Measurements from ENCODE around the gene DES. TPM values are rescaled to one million over a fixed set of nuclear protein-coding genes. Genes with fewer than 3 reads are reported as not detected.

DES gene
- not detected for total RNA-seq

DNA sequence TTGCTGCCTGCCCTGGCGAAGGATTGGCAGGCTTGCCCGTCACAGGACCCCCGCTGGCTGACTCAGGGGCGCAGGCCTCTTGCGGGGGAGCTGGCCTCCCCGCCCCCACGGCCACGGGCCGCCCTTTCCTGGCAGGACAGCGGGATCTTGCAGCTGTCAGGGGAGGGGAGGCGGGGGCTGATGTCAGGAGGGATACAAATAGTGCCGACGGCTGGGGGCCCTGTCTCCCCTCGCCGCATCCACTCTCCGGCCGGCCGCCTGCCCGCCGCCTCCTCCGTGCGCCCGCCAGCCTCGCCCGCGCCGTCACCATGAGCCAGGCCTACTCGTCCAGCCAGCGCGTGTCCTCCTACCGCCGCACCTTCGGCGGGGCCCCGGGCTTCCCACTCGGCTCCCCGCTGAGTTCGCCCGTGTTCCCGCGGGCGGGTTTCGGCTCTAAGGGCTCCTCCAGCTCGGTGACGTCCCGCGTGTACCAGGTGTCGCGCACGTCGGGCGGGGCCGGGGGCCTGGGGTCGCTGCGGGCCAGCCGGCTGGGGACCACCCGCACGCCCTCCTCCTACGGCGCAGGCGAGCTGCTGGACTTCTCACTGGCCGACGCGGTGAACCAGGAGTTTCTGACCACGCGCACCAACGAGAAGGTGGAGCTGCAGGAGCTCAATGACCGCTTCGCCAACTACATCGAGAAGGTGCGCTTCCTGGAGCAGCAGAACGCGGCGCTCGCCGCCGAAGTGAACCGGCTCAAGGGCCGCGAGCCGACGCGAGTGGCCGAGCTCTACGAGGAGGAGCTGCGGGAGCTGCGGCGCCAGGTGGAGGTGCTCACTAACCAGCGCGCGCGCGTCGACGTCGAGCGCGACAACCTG is at the start of gene DES:
DES (plus strand) TSS at position 223 of the 857 bp plus-strand sequence; CDS start at position 309, 86 bp downstream.
- ChIA-PET CTCF (interaction anchor here (0.8 to 2.4 kb wide), 2 partner anchors 15 to 20 kb away, joined by 3 to 9 read pairs; no protein-coding TSS in a partner anchor), POLR2A (interaction anchor here (0.6 kb wide), 1 partner anchor 1164 kb away, joined by 3 read pairs; no protein-coding TSS in a partner anchor)
- no peaks in the 10 kb centered on the region for H3K9me3 Mint-ChIP-seq (ENCODE audit: low read depth)
- no peak within 1 kb of the TSS for H3K4me3 Mint-ChIP-seq
- no peaks in the 10 kb centered on the region for H3K36me3 Mint-ChIP-seq (ENCODE audit: low read depth)
- H3K4me1 Mint-ChIP-seq, result no peaks in the 10 kb centered on the region
- DNase-seq (no peak), ATAC-seq (no peak)
- no peak within 1 kb of the TSS for H3K27ac Mint-ChIP-seq
- peaks cover 20% of the 10 kb centered on the region for H3K27me3 Mint-ChIP-seq
- intact Hi-C loops (cut with DNase I, micrococcal nuclease), result no loop called here

DNA sequence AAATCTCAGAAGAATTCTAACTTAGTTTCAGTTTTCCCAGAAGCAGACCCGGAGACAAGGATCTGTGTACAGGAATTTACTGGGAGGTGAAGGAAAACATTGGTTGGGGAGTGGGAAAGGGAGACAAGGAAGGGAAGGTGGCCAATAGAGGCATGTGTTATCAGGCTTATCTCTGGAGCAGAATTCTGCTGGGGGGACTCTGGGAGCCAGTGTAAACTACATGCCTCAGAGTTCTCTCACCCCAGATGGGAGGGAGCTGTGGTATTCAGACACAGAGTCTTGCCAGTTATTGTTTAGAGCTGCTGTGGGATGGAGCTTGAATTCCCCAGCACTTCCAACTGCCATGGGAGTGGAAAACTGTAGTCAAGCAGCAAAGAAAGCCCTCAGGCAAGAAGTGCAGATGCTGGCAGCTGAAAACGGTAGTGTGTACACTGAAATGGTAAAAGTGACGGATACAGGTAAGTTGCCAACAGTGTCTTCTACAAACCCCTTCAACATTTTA is 49.4 kb upstream of the DES start:
- H3K36me3 Mint-ChIP-seq (ENCODE audit: low read depth), result peaks cover 5% of the 10 kb centered on the region
- no peak overlapping the region for H3K4me3 Mint-ChIP-seq
- H3K4me1 Mint-ChIP-seq, result no peaks in the 10 kb centered on the region
- ATAC-seq (no peak), DNase-seq (no peak)
- H3K27me3 Mint-ChIP-seq, result no peaks in the 10 kb centered on the region
- POLR2A ChIA-PET, result no interaction called here
- H3K9me3 Mint-ChIP-seq (ENCODE audit: low read depth), result no peaks in the 10 kb centered on the region
- no peak overlapping the region for H3K27ac Mint-ChIP-seq
- intact Hi-C loops (cut with DNase I, micrococcal nuclease), result no loop called here
- CTCF ChIA-PET, result interaction anchor here (1.0 to 1.8 kb wide), 2 partner anchors 21 to 138 kb away, joined by 3 to 5 read pairs; no protein-coding TSS in a partner anchor

DNA sequence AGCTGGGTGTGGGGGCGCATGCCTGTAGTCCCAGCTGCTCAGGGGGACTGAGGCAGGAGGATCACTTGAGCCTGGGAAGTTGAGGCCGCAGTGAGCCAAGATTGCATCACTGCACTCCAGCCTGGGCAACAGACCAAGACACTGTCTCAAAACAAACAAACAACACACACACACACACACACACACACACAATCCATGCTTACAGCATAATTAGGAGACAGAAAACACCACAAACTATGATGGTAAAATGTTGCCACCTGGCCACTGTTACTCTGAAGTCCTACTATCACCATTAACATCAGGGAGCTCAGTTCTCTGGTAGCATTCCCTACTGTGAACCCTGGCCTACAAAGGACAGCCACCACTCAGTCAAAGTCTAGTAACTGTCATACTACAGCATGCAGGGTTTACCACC is 48.7 kb upstream of the DES start:
- POLR2A ChIA-PET, result interaction anchor here (0.6 kb wide), 1 partner anchor 17 kb away, joined by 5 read pairs; no protein-coding TSS in a partner anchor
- Mint-ChIP-seq H3K4me1 (no peaks in the 10 kb centered on the region), H3K27ac (no peak overlapping the region), H3K27me3 (no peaks in the 10 kb centered on the region), H3K4me3 (no peak overlapping the region), H3K9me3 (ENCODE audit: low read depth) (no peaks in the 10 kb centered on the region), H3K36me3 (ENCODE audit: low read depth) (peaks cover 12% of the 10 kb centered on the region)
- DNase-seq (no peak), ATAC-seq (no peak)
- CTCF ChIA-PET, result interaction anchor here (0.6 to 1.0 kb wide), 2 partner anchors 33 to 139 kb away, joined by 3 read pairs; no protein-coding TSS in a partner anchor
- intact Hi-C loops (cut with DNase I, micrococcal nuclease), result no loop called here

DNA sequence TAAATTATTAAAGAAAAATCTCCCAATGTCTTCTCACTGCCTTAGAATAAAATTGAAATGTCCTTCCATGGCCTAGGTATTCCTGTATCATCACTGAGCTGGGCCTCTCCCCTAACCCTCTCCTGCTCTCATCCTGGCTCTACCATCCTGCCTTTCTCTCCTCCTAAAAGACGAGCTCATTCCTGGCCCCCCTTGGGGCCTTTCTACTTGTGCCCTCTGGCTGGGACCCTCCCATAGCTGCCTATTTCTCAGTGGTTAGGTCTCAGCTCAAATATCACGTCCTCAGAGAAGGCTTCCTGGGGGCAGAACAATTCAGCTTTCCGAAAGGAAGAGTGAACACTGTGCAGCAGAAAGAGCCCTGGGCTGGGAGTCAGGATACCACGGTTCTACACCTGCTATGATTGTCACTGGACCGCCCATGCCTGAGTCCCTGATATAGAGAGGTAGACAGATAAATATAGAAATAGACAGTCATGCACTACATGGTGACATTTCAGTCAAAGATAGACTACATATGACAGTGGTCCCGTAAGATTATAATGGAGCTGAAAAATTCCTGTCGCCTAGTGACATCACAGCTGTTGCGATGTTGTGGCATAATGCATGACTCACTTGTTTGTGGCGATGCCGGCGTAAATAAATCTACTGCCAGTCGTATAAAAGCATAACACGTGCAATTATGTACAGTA is 39.9 kb upstream of the DES start:
- Mint-ChIP-seq H3K4me1 (no peaks in the 10 kb centered on the region), H3K9me3 (ENCODE audit: low read depth) (no peaks in the 10 kb centered on the region), H3K4me3 (no peak overlapping the region), H3K36me3 (ENCODE audit: low read depth) (peaks cover 43% of the 10 kb centered on the region), H3K27me3 (no peaks in the 10 kb centered on the region), H3K27ac (no peak overlapping the region)
- CTCF ChIA-PET, result interaction anchor here (1.0 to 1.1 kb wide), 3 partner anchors 10 to 40 kb away, joined by 3 to 8 read pairs (median 3); partner anchors contain the start of gene DNPEP
- POLR2A ChIA-PET, result no interaction called here
- ATAC-seq (no peak), DNase-seq (no peak)
- intact Hi-C loops (cut with DNase I, micrococcal nuclease), result no loop called here

DNA sequence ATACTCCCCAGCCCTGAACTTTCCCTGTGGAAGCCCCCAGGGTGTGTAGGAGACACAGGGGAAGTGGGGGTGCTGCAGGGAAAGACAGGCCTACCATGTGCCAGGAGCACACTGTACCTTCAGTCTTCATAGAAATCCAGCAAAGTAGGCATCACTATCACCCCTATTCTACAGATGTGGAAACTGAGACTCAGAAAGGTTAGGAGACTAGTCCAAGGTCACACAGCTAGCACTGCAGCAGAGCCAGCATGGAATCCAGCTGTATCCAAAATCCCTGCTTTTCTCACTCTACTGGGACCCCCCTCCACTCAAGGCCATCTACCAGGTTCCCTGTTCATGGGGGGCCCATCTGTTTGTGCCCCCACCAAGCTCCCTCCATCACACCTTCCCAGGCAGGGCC is 37.3 kb upstream of the DES start:
- Mint-ChIP-seq H3K27ac (no peak overlapping the region), H3K4me3 (no peak overlapping the region), H3K36me3 (ENCODE audit: low read depth) (peaks cover 43% of the 10 kb centered on the region), H3K4me1 (no peaks in the 10 kb centered on the region), H3K27me3 (no peaks in the 10 kb centered on the region), H3K9me3 (ENCODE audit: low read depth) (no peaks in the 10 kb centered on the region)
- POLR2A ChIA-PET, result no interaction called here
- DNase-seq (no peak), ATAC-seq (no peak)
- CTCF ChIA-PET, result no interaction called here
- intact Hi-C loops (cut with DNase I, micrococcal nuclease), result no loop called here

DNA sequence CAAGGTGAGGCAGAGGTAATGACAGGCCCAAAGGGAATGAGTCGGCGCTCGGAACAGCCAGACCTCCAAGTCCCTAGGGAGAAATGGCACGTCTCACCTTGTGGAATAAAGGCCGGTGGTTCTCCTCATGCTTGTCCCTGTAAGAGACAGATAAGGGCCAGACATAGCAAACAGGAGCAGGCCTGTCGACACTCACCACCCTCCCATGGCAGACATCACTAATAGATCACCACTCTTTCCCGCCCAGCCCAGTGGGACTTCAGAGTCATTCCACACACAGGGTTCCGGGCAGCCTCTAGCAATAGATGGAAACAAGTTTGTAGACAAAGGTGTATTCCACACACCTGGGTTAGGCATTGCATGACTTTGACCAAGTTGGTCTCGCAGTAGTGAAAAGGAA is 36.7 kb upstream of the DES start:
- intact Hi-C loops (cut with DNase I, micrococcal nuclease), result no loop called here
- H3K27me3 Mint-ChIP-seq, result no peaks in the 10 kb centered on the region
- H3K9me3 Mint-ChIP-seq (ENCODE audit: low read depth), result no peaks in the 10 kb centered on the region
- no peak for DNase-seq
- POLR2A ChIA-PET, result no interaction called here
- H3K4me1 Mint-ChIP-seq, result peaks cover 2% of the 10 kb centered on the region
- CTCF ChIA-PET, result no interaction called here
- H3K27ac Mint-ChIP-seq, result no peak overlapping the region
- peaks cover 46% of the 10 kb centered on the region for H3K36me3 Mint-ChIP-seq (ENCODE audit: low read depth)
- ATAC-seq, result no peak
- no peak overlapping the region for H3K4me3 Mint-ChIP-seq

- POLR2A ChIA-PET, result no interaction called here
- CTCF ChIA-PET, result interaction anchor here (0.5 kb wide), 1 partner anchor 324 kb away, joined by 3 read pairs; the partner anchor contains the start of gene IHH
- DNase-seq, result no peak
Observed at GRCh38 chr2:219384083-219384713, 34.0 kb upstream of the DES start.

GRCh38 chr2:219384859-219385258 is 33.3 kb upstream of the DES start:
- H3K4me1 Mint-ChIP-seq, result peaks cover 9% of the 10 kb centered on the region
- ChIA-PET POLR2A (no interaction called here), CTCF (no interaction called here)
- no peaks in the 10 kb centered on the region for H3K9me3 Mint-ChIP-seq (ENCODE audit: low read depth)
- H3K36me3 Mint-ChIP-seq (ENCODE audit: low read depth), result peaks cover 47% of the 10 kb centered on the region
- H3K4me3 Mint-ChIP-seq, result no peak overlapping the region
- DNase-seq, result no peak
- no peak overlapping the region for H3K27ac Mint-ChIP-seq
- intact Hi-C loops (cut with DNase I, micrococcal nuclease), result loop anchor here (5.0 kb wide), 4 partner anchors 728 to 1113 kb away; partner anchors contain the start of genes AAMP (in 1 of the 2), BCS1L (in 1 of the 2), CNOT9 (in 1 of the 2) and CTDSP1 (in 1 of the 2)
- no peaks in the 10 kb centered on the region for H3K27me3 Mint-ChIP-seq
- no peak for ATAC-seq

More at GRCh38 chr2:219384083-219384713, 34.0 kb upstream of the DES start:
- Mint-ChIP-seq H3K27ac (no peak overlapping the region), H3K36me3 (ENCODE audit: low read depth) (peaks cover 47% of the 10 kb centered on the region), H3K4me1 (peaks cover 9% of the 10 kb centered on the region), H3K4me3 (no peak overlapping the region), H3K9me3 (ENCODE audit: low read depth) (no peaks in the 10 kb centered on the region), H3K27me3 (no peaks in the 10 kb centered on the region)
- intact Hi-C loops (cut with DNase I, micrococcal nuclease), result no loop called here
- no peak for ATAC-seq

GRCh38 chr2:219385958-219386520 is 32.1 kb upstream of the DES start:
- H3K4me3 Mint-ChIP-seq, result peak overlapping the region; percentile 97
- no peak for ATAC-seq
- no peak overlapping the region for H3K27ac Mint-ChIP-seq
- intact Hi-C loops (cut with DNase I, micrococcal nuclease), result loop anchor here (2.0 to 5.0 kb wide), 5 partner anchors 179 to 1114 kb away; partner anchors contain the start of genes AAMP (in 1 of the 2), BCS1L (in 1 of the 2), CNOT9 (in 1 of the 2) and CTDSP1 (in 1 of the 2)
- POLR2A ChIA-PET, result no interaction called here
- peaks cover 40% of the 10 kb centered on the region for H3K36me3 Mint-ChIP-seq (ENCODE audit: low read depth)
- no peaks in the 10 kb centered on the region for H3K27me3 Mint-ChIP-seq
- DNase-seq, result no peak
- peaks cover 9% of the 10 kb centered on the region for H3K4me1 Mint-ChIP-seq
- CTCF ChIA-PET, result interaction anchor here (6.1 kb wide), 1 partner anchor 16 kb away, joined by 61 read pairs; no protein-coding TSS in a partner anchor
- no peaks in the 10 kb centered on the region for H3K9me3 Mint-ChIP-seq (ENCODE audit: low read depth)

DNA sequence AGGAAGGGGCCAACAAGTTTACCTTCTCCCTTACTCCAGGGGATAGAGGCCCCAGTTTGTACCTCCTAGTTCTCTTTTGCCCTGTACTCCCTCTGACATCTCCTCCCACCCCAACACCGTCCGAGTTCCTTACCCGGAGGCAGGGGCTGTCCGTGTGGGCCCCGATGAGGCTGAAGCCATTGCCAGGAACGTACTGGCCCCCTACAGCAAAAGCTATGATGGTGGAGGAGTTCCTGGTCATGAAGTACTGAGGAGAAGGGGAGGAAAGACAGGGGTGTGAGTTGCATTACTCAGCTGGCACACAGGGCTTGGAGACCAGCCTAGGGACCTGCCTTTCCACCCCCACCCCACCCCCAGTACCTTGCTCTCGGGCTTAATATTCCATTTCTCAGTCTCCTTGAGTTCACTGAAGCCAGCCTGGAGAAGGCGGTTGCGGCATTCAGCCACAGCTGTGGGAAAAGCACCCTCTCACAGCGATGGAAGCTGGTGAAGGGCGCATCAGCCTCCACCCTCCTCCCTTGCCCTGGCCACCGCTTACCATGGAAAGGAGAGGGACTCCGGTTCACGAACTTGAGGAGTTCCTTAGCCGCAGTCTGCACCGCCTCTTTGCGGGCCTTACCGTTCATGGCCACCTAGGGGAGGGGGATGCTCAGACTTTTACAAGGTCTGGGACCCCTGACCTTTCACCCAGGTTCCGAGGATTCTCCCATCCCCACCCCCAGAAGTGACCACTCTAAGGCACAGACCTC is 31.5 kb upstream of the DES start:
- DNase-seq, result peak; percentile 39
- Mint-ChIP-seq H3K9me3 (ENCODE audit: low read depth) (no peaks in the 10 kb centered on the region), H3K4me1 (peaks cover 9% of the 10 kb centered on the region), H3K36me3 (ENCODE audit: low read depth) (peaks cover 33% of the 10 kb centered on the region), H3K27me3 (no peaks in the 10 kb centered on the region), H3K4me3 (peak overlapping the region; percentile 97), H3K27ac (peak overlapping the region; percentile 95)
- intact Hi-C loops (cut with DNase I, micrococcal nuclease), result loop anchor here (1.0 to 5.0 kb wide), 8 partner anchors 92 to 1114 kb away; partner anchors contain the start of genes AAMP (in 1 of the 2), BCS1L (in 1 of the 2), CNOT9 (in 1 of the 2) and CTDSP1 (in 1 of the 2)
- ChIA-PET CTCF (interaction anchor here (1.0 to 6.1 kb wide), 3 partner anchors 9 to 132 kb away, joined by 4 to 61 read pairs (median 8); no protein-coding TSS in a partner anchor), POLR2A (no interaction called here)
- ATAC-seq, result no peak
